Measurements from ENCODE around the gene IFT122. TPM values are rescaled to one million over a fixed set of nuclear protein-coding genes. Genes with fewer than 3 reads are reported as not detected.
A peak's percentile ranks its signal among the peaks of the same experiment; 100 is the strongest.

Gene IFT122
- total RNA-seq, 1 donor from 2014 or later: 41.6 TPM

- no peak overlapping the region for H3K27ac Mint-ChIP-seq
- no peak overlapping the region for H3K4me3 Mint-ChIP-seq
- no peak for TF ChIP-seq CTCF (conservative IDR thresholded peaks at IDR 0.05)
- H3K36me3 Mint-ChIP-seq: no peaks in the 10 kb centered on the region
- peaks cover 13% of the 10 kb centered on the region for H3K27me3 Mint-ChIP-seq
- peaks cover 18% of the 10 kb centered on the region for H3K4me1 Mint-ChIP-seq (ENCODE audit: unreplicated experiment)
- no peak for DNase-seq (ENCODE audit: extremely low spot score, unreplicated experiment)
- no peaks in the 10 kb centered on the region for H3K9me3 Mint-ChIP-seq
These were observed 17.1 kb upstream of the IFT122 start for GRCh38 chr3:129422897-129423296.

- H3K9me3 Mint-ChIP-seq: no peaks in the 10 kb centered on the region
- no peak overlapping the region for H3K4me3 Mint-ChIP-seq
- H3K36me3 Mint-ChIP-seq: peaks cover 4% of the 10 kb centered on the region
- no peak for TF ChIP-seq CTCF (conservative IDR thresholded peaks at IDR 0.05)
- no peak overlapping the region for H3K27ac Mint-ChIP-seq
- no peak for DNase-seq (ENCODE audit: extremely low spot score, unreplicated experiment)
- peaks cover 15% of the 10 kb centered on the region for H3K27me3 Mint-ChIP-seq
- peaks cover 29% of the 10 kb centered on the region for H3K4me1 Mint-ChIP-seq (ENCODE audit: unreplicated experiment)
These were observed 15.7 kb upstream of the IFT122 start for GRCh38 chr3:129424185-129424841.

GRCh38 chr3:129425213-129425612 lies 14.8 kb upstream of the IFT122 start:
- peaks cover 29% of the 10 kb centered on the region for H3K4me1 Mint-ChIP-seq (ENCODE audit: unreplicated experiment)
- no peak overlapping the region for H3K4me3 Mint-ChIP-seq
- peaks cover 4% of the 10 kb centered on the region for H3K36me3 Mint-ChIP-seq
- no peak for TF ChIP-seq CTCF (conservative IDR thresholded peaks at IDR 0.05)
- DNase-seq (ENCODE audit: extremely low spot score, unreplicated experiment): no peak
- H3K27ac Mint-ChIP-seq: no peak overlapping the region
- H3K27me3 Mint-ChIP-seq: peaks cover 15% of the 10 kb centered on the region
- H3K9me3 Mint-ChIP-seq: no peaks in the 10 kb centered on the region

GRCh38 chr3:129425619-129426018 lies 14.4 kb upstream of the IFT122 start:
- Mint-ChIP-seq H3K27me3 (peaks cover 15% of the 10 kb centered on the region), H3K36me3 (peaks cover 4% of the 10 kb centered on the region), H3K4me3 (no peak overlapping the region), H3K9me3 (no peaks in the 10 kb centered on the region), H3K4me1 (ENCODE audit: unreplicated experiment) (peaks cover 29% of the 10 kb centered on the region), H3K27ac (no peak overlapping the region)
- TF ChIP-seq CTCF (conservative IDR thresholded peaks at IDR 0.05): no peak
- no peak for DNase-seq (ENCODE audit: extremely low spot score, unreplicated experiment)

- DNase-seq (ENCODE audit: extremely low spot score, unreplicated experiment): no peak
- Mint-ChIP-seq H3K27me3 (peaks cover 12% of the 10 kb centered on the region), H3K4me1 (ENCODE audit: unreplicated experiment) (peaks cover 29% of the 10 kb centered on the region), H3K9me3 (no peaks in the 10 kb centered on the region), H3K36me3 (peaks cover 4% of the 10 kb centered on the region), H3K4me3 (peak overlapping the region; percentile 93), H3K27ac (peak overlapping the region; percentile 0)
- TF ChIP-seq CTCF (conservative IDR thresholded peaks at IDR 0.05): no peak
These were observed 12.0 kb upstream of the IFT122 start for GRCh38 chr3:129428007-129428375.

All from type B pancreatic cell (in vitro differentiated cells).